HG03097 (cell line): ENCODE results near the gene EPB41L1.

Experiments
- ATAC-seq: cut with Tn5 transposase; IDR thresholded peaks from one replicate; pipeline ENCODE4 v1.9.1; 2021; ENCODE audit not compliant: unreplicated experiment, low FRiP score

Gene EPB41L1

GRCh38 chr20:36252511-36252910 is 98.0 kb downstream of the EPB41L1 start:
- no peak for ATAC-seq

DNA sequence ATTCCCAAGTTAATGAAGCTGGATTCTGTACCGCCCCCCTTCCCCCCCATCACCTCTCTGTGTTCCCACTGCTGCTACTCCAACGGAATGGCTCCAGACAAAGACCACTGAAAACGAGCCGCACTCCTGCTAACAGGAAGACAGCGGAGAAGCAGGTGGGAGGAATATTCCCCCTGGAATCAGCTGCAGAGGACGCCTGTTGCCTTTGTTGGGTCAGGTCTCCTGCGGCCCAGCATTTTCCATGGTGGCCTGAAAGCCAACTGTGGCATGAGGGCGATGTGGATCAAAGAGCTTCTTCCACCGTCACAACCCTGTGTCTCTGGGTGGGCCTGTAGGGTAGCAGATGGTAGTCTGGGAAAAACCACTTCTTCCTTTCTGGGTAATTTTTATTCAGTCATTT is 98.5 kb downstream of the EPB41L1 start:
- ATAC-seq: no peak

DNA sequence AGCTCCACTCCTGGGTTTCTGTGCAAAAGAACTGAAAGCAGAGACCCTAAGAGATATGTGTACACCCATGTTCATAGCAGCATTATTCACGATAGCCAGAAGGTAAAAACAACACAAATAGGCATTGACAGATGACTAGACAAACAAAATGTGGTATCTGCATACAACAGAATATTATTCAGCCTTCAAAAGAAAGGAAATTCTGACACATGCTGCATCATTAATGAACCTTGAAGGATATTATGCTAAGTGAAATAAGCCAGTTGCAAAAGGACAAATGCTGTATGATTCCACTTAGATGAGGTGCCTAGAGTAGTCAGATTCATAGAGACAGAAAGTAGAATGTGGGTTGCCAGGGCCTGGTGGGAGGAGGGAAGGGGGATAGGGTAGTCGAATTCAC is 99.5 kb downstream of the EPB41L1 start:
- no peak for ATAC-seq

DNA sequence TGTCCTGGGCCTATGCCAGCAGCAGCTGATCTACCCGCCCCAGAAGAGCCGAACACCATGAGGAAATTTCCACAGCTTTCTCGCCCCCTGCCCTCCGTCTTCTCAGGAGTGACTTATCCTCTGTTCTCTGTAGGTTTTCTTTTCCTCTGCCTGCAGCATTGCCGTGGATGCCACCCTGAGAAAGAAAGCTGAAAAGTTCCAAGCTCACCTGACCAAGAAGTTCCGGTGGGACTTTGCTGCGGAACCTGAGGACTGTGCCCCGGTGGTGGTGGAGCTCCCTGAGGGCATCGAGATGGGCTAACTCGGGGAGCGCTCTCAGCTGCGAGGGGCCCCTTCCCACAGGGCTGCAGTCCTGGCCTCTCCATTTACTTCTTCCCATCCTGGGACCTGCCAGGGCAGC is 100.9 kb downstream of the EPB41L1 start:
- no peak for ATAC-seq

- ATAC-seq: no peak
Measured at GRCh38 chr20:36259177-36260061, 104.9 kb downstream of the EPB41L1 start.

GRCh38 chr20:36260316-36260715 is 105.8 kb downstream of the EPB41L1 start:
- no peak for ATAC-seq

DNA sequence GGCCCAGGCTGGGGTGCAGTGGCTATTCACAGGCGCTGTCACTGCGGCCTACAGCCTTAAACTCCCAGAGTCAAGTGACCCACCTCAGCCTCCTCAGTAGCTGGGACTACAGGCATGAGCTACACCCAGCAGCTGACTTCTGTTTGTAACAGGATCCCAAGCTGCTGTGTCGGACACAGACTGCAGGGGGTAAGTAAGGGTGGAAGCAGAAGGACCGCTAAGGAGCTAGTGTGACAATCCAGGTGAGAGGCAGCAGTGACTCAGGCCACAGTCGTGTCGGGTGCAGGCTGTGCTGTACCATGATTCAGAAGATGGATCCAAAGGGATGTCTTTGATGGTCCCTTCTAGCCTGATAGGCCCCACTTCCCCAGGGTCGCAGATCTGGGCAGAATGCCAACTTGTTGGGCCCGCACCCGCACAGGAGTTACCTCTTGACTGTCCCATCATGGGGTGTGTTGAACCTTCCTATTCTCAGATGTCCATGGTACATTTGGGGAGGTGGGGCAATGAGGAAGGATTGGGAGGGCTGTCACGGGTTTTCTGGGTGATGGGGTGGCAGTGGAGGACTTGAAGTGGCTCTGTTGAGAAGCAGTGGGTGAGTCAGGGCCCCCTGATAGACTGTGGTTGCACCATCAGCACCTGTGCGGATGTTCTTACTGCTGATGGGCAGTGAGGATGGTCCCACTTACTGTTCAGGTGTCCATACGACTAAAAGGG is 107.0 kb downstream of the EPB41L1 start:
- no peak for ATAC-seq

DNA sequence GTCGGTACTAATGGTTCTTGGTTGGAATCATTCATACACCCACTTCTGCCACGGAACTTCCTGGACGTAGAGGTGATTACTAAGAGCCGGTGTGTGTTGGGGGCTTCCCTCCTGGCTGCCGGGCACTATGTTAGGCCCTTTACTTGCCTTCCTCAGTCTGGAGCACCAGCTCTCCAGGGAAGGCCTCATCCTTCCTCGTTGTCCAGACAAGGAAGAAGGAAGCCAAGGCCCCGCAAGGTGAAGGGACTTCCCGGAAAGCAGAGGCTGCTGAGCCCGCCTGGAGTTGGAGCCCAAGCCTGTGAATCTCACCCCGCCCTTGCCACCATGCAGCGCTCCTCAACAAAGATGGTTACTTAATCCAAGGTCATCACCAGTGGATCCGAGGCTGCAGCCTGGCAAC is 107.9 kb downstream of the EPB41L1 start:
- no peak for ATAC-seq

DNA sequence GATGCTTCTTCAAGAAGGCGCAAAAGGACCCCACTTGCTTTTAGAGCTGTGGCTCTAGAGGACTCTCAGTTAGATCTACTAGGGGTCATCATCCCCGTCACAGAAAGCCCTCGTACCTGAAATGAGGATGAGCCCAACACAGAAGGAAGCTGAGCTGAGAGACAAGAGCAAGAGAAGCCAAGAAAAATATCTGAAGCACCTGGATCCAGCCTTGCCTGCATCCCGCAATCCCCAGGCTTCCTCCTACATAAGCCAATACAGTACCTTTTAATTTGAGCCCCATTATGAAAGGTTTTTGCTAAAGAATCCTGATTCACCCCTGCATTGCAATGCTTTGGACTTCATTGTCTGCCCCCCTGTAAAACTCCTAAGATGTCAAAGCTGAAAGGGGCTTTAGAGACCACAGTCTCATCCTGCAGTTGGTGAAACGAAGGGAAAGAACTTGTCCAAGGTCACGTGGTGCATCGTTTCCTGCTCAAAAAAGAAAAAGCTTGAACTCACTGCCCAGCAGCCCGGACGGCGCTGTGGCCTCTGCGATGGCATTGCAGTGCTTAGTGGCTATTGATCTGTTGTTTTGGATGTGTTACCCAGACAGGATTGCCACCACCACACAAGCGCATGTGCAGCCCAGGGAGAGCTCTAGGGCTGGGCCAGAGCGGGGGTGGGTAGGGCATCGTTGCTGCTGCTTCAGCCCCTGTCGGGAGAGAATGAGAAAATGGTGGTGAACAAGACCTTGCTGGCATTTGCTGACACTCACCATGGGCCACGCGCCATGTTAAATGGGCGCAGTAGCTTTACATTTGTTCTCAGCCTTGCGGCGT is 110.1 kb downstream of the EPB41L1 start:
- ATAC-seq: no peak

GRCh38 chr20:36266189-36266588 is 111.6 kb downstream of the EPB41L1 start:
- ATAC-seq: no peak

- ATAC-seq: no peak
Measured at GRCh38 chr20:36267605-36268381, 113.3 kb downstream of the EPB41L1 start.

DNA sequence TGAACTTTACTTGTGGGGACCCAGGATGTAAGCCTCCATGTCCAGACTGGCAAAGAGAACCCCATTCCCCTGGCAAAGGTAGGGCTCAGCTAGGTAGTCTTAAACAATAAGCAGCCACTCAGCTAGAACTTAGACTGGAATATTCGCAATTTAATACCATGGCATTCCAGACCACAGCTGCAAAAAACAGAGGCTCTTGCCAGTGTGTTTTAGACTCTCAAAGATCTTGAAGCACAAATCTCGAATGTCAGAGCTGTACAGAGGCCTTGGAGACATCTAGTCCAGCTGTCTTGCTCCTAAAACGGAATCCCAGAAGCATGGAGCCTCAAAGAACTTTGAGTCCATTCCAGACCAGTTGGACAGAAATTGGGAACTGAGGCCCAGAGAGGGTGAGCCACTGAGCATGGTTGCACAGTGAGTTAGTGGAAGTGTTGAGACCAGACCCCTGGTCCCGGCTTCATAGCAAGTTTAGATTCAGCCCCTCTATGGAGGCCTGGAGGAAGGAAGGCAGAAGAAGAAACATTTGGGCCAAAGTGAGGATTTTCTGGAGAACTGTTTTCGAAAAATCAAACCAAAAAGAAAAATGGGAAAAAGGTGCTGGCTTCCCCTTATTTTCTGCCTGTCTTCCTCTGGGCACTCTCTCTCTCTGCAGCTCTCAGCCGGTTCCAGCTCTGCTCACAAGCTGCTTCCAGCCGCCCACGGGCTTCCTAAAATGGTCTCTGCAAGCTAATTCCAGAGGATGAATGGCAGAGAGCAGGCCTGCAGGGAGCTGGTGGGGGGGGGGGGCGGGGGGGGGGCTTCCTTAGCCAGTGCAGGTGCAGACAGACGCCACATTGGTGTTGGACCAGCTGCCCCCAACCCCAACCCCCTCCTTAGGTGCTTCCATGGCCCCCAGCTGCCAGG is 114.2 kb downstream of the EPB41L1 start:
- ATAC-seq: no peak

- ATAC-seq: no peak
Measured at GRCh38 chr20:36269507-36269906, 115.0 kb downstream of the EPB41L1 start.

DNA sequence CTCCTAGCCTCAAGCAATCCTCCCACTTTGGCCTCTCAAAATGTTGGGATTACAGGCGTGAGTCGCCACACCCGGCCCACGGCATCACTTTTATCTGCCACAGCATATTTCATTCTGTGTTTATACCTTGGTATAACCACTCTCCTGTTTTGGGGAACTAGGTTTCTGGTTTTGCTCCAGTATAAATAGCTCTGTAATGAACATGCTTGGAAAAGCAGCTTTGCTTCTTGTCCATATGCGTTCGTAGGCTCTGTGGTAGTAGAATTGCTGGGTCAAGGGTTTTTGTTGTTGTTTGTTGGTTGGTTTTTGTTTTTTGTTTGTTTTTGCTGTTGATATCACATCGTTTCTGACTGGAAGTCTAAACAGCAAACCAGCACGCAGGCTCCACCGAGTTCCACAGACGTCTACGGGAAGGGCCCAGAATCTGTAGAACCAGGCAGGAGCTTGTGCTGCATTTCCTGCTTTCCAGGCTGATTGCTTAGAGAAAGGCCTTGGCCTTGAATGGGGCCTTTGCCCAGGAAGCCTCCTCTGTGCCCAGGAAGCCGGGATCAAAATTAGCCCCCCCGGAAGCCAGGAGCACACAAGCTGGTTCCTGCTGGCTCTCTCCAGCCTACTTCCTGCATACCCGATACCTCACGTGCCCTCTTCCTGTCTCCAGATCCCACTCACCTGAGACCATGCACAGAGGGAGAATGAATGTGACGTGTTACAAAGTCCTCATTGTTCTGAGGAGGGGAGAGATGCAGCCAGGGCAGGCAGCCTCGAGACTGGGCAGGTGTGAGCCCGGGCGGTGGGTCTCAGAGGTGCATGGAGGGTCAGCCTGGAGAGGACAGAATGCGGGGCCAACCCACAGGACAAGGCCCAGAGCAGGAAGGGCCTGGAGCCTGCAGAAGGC is 116.5 kb downstream of the EPB41L1 start:
- ATAC-seq: no peak

GRCh38 chr20:36271639-36272546 is 117.4 kb downstream of the EPB41L1 start:
- ATAC-seq: no peak

DNA sequence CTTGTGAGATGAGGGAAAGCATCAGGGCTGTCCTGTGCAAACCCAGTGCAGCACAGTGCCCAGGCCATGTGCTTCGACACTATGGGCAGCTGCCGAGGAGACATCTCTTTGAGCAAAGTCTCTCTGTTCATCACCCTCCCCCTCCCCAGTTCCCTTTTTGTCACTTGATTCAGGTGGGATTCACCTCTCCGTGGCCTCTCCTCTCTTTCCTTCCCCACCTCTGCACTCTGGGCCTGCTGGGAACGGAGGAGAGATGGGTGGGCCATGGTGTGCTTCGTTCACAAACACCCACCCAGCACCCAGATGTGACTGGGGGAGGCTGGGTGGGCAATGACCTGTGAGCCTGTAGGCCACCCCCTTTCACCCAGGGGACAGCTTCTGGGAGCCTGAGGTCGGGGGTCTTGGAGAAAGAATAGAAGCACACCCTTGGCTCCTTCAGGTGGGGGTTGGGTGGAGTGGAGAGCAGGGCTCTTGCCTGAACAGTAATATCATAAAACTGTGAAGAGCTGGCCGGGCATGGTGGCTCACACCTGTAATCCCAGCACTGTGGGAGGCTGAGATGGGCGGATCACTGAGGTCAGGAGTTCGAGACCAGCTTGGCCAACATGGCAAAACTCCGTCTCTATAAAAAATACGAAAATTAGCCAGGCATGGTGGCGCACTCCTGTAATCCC is 118.1 kb downstream of the EPB41L1 start:
- ATAC-seq: no peak
